H1 (cell line): Measurements from ENCODE around the gene TRMT10B. TPM values are rescaled to one million over a fixed set of nuclear protein-coding genes. Genes with fewer than 3 reads are reported as not detected.

Experiments
- CTCF ChIA-PET: fragments of 300-600 bp; sonication (Branson Sonifier 250); formaldehyde crosslinking; loops from one replicate; lab custom pipeline; 2021; ENCODE audit not compliant: partially characterized antibody; lab: Charles Lee
- POLR2A ChIA-PET: fragments of 300-600 bp; sonication (Branson Sonifier 250); formaldehyde crosslinking; loops from one replicate; lab custom pipeline; 2021; ENCODE audit warnings: inconsistent platforms; ENCODE audit not compliant: partially characterized antibody; lab: Charles Lee
- DNase-seq, 2 experiments: peaks; one replicate each; pipeline versions ENCODE4 v3.0.0 to v3.0.0-alpha.2; 2010 to 2022; ENCODE audit warnings: low spot score in 2 of 2, low read depth in 1 of 2, mixed read lengths in 1 of 2
- FAIRE-seq: peaks from 2 replicates; lab custom pipeline; 2011; peaks lifted over from hg19 to GRCh38; lab: Jason Lieb, UNC
- H2AFZ ChIP-seq: 2 replicates; pipeline ENCODE4 v1.8.1; 2012; ENCODE audit warnings: low read length, inconsistent platforms
- H2AK5ac ChIP-seq: 2 replicates; pipeline ENCODE4 v1.6.1; 2013; ENCODE audit warnings: low read depth, low read length
- H2BK120ac ChIP-seq: replicated peaks from 2 replicates; pipeline ENCODE3; 2013; ENCODE audit warnings: low read depth, low read length, inconsistent platforms
- H2BK12ac ChIP-seq: 2 replicates; pipeline ENCODE4 v1.6.1; 2013; ENCODE audit warnings: low read depth, low read length
- H2BK15ac ChIP-seq: 2 replicates; pipeline ENCODE4 v1.6.1; 2013; ENCODE audit warnings: low read length
- H2BK20ac ChIP-seq: 2 replicates; pipeline ENCODE4 v1.6.1; 2013; ENCODE audit warnings: low read length
- H2BK5ac ChIP-seq: 2 replicates; pipeline ENCODE4 v1.6.1; 2013; ENCODE audit warnings: low read depth, low read length
- H3K14ac ChIP-seq: 2 replicates; pipeline ENCODE4 v1.6.1; 2013; ENCODE audit warnings: inconsistent platforms; ENCODE audit not compliant: insufficient read length
- H3K18ac ChIP-seq: 2 replicates; pipeline ENCODE4 v1.6.1; 2013; ENCODE audit warnings: low read length; ENCODE audit errors: extremely low read depth
- H3K23ac ChIP-seq: 2 replicates; pipeline ENCODE4 v1.6.1; 2013; ENCODE audit warnings: inconsistent platforms; ENCODE audit not compliant: insufficient read length
- H3K23me2 ChIP-seq: 2 replicates; pipeline ENCODE4 v1.6.1; 2013; ENCODE audit warnings: low read depth, low read length
- H3K27ac ChIP-seq: 2 replicates; pipeline ENCODE4 v1.6.1; 2011; ENCODE audit warnings: low read depth, low read length, inconsistent platforms
- H3K27me3 ChIP-seq, 4 experiments: replicated peaks in 1 of 4; 1 replicate in 1 of 4; 2 replicates in 3 of 4; pipeline versions ENCODE4 v1.6.1 to v1.8.1; 2011 to 2013; ENCODE audit warnings: low read length in 3 of 4, mild to moderate bottlenecking in 3 of 4, inconsistent platforms in 2 of 4, mixed read lengths in 2 of 4, moderate library complexity in 1 of 4; ENCODE audit not compliant: control insufficient read depth in 3 of 4, insufficient read depth in 3 of 4; ENCODE audit errors: extremely low read depth in 1 of 4
- H3K36me3 ChIP-seq, 4 experiments: 2 replicates each; pipeline versions ENCODE4 v1.6.1 to v1.8.1; 2011 to 2013; ENCODE audit warnings: mild to moderate bottlenecking in 4 of 4, low read length in 3 of 4, moderate library complexity in 2 of 4, control low read depth in 1 of 4, inconsistent platforms in 1 of 4; ENCODE audit not compliant: insufficient read depth in 4 of 4, control insufficient read depth in 2 of 4
- H3K4ac ChIP-seq: replicated peaks from 2 replicates; pipeline ENCODE3; 2013; ENCODE audit warnings: low read length, low read depth, mixed read lengths, inconsistent platforms; ENCODE audit not compliant: insufficient read length
- H3K4me1 ChIP-seq, 4 experiments: replicated peaks in 1 of 4; 1 replicate in 1 of 4; 2 replicates in 3 of 4; pipeline versions ENCODE4 v1.6.1 to v1.8.1; 2011 to 2013; ENCODE audit warnings: low read length in 3 of 4, inconsistent platforms in 2 of 4, mixed read lengths in 1 of 4; ENCODE audit not compliant: insufficient read depth in 4 of 4, control insufficient read depth in 3 of 4
- H3K4me2 ChIP-seq, 2 experiments: 2 replicates each; pipeline versions ENCODE4 v1.6.1 to v1.8.1; 2011 to 2013; ENCODE audit warnings: low read depth in 2 of 2, low read length in 2 of 2, control low read depth in 1 of 2, inconsistent platforms in 1 of 2, mild to moderate bottlenecking in 1 of 2; ENCODE audit not compliant: insufficient read depth in 1 of 2
- H3K4me3 ChIP-seq, 4 experiments: fragments of 200-600, 300-600 bp in 1 of 4; sonication (generic), shearing (Covaris generic), sonication (Bioruptor Twin) in 1 of 4; 2 replicates each; pipeline versions ENCODE4 v1.5.1 to v1.8.1; 2011 to 2016; ENCODE audit warnings: low read length in 4 of 4, low read depth in 3 of 4, control low read depth in 2 of 4, inconsistent platforms in 2 of 4, mild to moderate bottlenecking in 2 of 4, mixed read lengths in 1 of 4, moderate library complexity in 1 of 4; ENCODE audit not compliant: insufficient read depth in 2 of 4; ENCODE audit errors: extremely low read depth in 1 of 4
- H3K56ac ChIP-seq: replicated peaks from 2 replicates; pipeline ENCODE3; 2013; ENCODE audit warnings: low read depth, mild to moderate bottlenecking, mixed read lengths, low read length, inconsistent platforms; ENCODE audit not compliant: insufficient read length
- H3K79me1 ChIP-seq: 2 replicates; pipeline ENCODE4 v1.6.1; 2013; ENCODE audit warnings: low read depth, low read length, control low read depth
- H3K79me2 ChIP-seq, 2 experiments: 2 replicates each; pipeline versions ENCODE4 v1.6.1 to v1.8.1; 2012 to 2013; ENCODE audit warnings: low read length in 2 of 2, mild to moderate bottlenecking in 2 of 2, inconsistent platforms in 1 of 2; ENCODE audit not compliant: insufficient read depth in 2 of 2, control insufficient read depth in 1 of 2
- H3K9ac ChIP-seq, 4 experiments: replicated peaks in 1 of 4; 1 replicate in 1 of 4; 2 replicates in 3 of 4; pipeline versions ENCODE4 v1.6.1 to v1.8.1; 2011 to 2013; ENCODE audit warnings: low read depth in 3 of 4, low read length in 3 of 4, control low read depth in 2 of 4, mild to moderate bottlenecking in 2 of 4, moderate library complexity in 2 of 4, inconsistent platforms in 1 of 4; ENCODE audit errors: extremely low read depth in 1 of 4
- H3K9me3 ChIP-seq, 2 experiments: 2 replicates each; pipeline versions ENCODE4 v1.6.1 to v1.8.1; 2012 to 2013; ENCODE audit warnings: mild to moderate bottlenecking in 2 of 2, moderate library complexity in 2 of 2, control low read depth in 1 of 2, inconsistent platforms in 1 of 2, low read depth in 1 of 2, low read length in 1 of 2, mixed read lengths in 1 of 2; ENCODE audit not compliant: insufficient read depth in 2 of 2
- H4K20me1 ChIP-seq, 2 experiments: replicated peaks in 1 of 2; 2 replicates each; pipeline versions ENCODE3 to v1.8.1; 2011 to 2013; ENCODE audit warnings: inconsistent platforms in 2 of 2, low read length in 2 of 2, mild to moderate bottlenecking in 1 of 2; ENCODE audit not compliant: insufficient read depth in 2 of 2, control insufficient read depth in 1 of 2
- H4K5ac ChIP-seq: 2 replicates; pipeline ENCODE4 v1.6.1; 2013; ENCODE audit warnings: low read length, low read depth, mixed read lengths, inconsistent platforms; ENCODE audit not compliant: insufficient read length
- H4K8ac ChIP-seq: 2 replicates; pipeline ENCODE4 v1.8.0; 2013; ENCODE audit warnings: mild to moderate bottlenecking, moderate library complexity, low read length, inconsistent platforms; ENCODE audit not compliant: insufficient read depth; ENCODE audit errors: extremely low read depth
- H4K91ac ChIP-seq: replicated peaks from 2 replicates; pipeline ENCODE3; 2013; ENCODE audit warnings: low read length, mixed read lengths, inconsistent platforms; ENCODE audit not compliant: insufficient read length
- BRCA1 ChIP-seq: IDR thresholded peaks from 2 replicates; pipeline ENCODE4 v1.6.1; 2012; ENCODE audit warnings: low read depth, low read length, improper control_type of control experiment
- GTF2F1 ChIP-seq: IDR thresholded peaks from 2 replicates; pipeline ENCODE4 v1.6.1; 2012; ENCODE audit warnings: low read depth, low read length, improper control_type of control experiment, borderline replicate concordance
- JUN ChIP-seq: IDR thresholded peaks from 2 replicates; pipeline ENCODE4 v1.6.1; 2011; ENCODE audit warnings: low read depth, mild to moderate bottlenecking, improper control_type of control experiment, low read length
- KDM1A ChIP-seq: fragments of 200-600, 300-600 bp; sonication (generic); IDR thresholded peaks from 2 replicates; pipeline ENCODE4 v1.7.1; 2016; ENCODE audit warnings: mild to moderate bottlenecking, low read length, borderline replicate concordance
- KDM4A ChIP-seq: IDR thresholded peaks from one replicate; pipeline ENCODE4 v1.7.1; 2012; ENCODE audit warnings: low read depth, mild to moderate bottlenecking, moderate library complexity, low read length, inconsistent platforms; ENCODE audit not compliant: severe bottlenecking
- MAFK ChIP-seq: IDR thresholded peaks from 2 replicates; pipeline ENCODE4 v1.6.1; 2012; ENCODE audit warnings: low read depth, mild to moderate bottlenecking, improper control_type of control experiment, low read length
- MAX ChIP-seq: IDR thresholded peaks from 2 replicates; pipeline ENCODE4 v1.6.1; 2012; ENCODE audit warnings: inconsistent platforms
- PHF8 ChIP-seq: fragments of 200-600 bp; sonication (generic); conservative IDR thresholded peaks from 2 replicates; pipeline ENCODE4 v1.7.1; 2012; ENCODE audit warnings: low read depth, mild to moderate bottlenecking, inconsistent platforms, low read length, moderate library complexity
- POLR2AphosphoS5 ChIP-seq: IDR thresholded peaks from 2 replicates; pipeline ENCODE4 v1.6.1; 2011; ENCODE audit warnings: low read depth, low read length
- SIX5 ChIP-seq: IDR thresholded peaks from 2 replicates; pipeline ENCODE4 v1.6.1; 2011; ENCODE audit warnings: mild to moderate bottlenecking, low read depth, low read length
- SP2 ChIP-seq: IDR thresholded peaks from 2 replicates; pipeline ENCODE4 v1.6.1; 2012; ENCODE audit warnings: mild to moderate bottlenecking, low read length, inconsistent platforms
- TCF12 ChIP-seq: IDR thresholded peaks from 2 replicates; pipeline ENCODE4 v1.6.1; 2011; ENCODE audit warnings: low read depth, mild to moderate bottlenecking, low read length
- ZNF274 ChIP-seq: IDR thresholded peaks from 2 replicates; pipeline ENCODE4 v1.7.0; 2012; ENCODE audit warnings: low read length, borderline replicate concordance; ENCODE audit errors: extremely low read depth
- WGBS, 2 experiments: shearing (Covaris generic) in 1 of 2; methylation state at CpG; one replicate each; pipeline versions ENCODE4 v1.1.6 to v1.1.7; 2013 to 2015; ENCODE audit warnings: low lambda C conversion rate in 2 of 2, mixed read lengths in 2 of 2, inconsistent platforms in 1 of 2, low coverage in 1 of 2, missing lambda C conversion rate in 1 of 2; ENCODE audit not compliant: insufficient replicate concordance in 2 of 2, insufficient coverage in 1 of 2, insufficient read length in 1 of 2; ENCODE audit errors: extremely low coverage in 1 of 2, missing lambda C conversion rate in 1 of 2; 5-methylcytosine and 5-hydroxymethylcytosine counted together
- polyA plus RNA-seq, 7 experiments: library from polyadenylated mRNA; depleted of rRNA in 3 of 7; stranded (reverse) in 5 of 7; unstranded in 2 of 7; fragments of >200 nt in 5 of 7; fragments of 200-250 nt in 2 of 7; gene quantifications; 1 replicate in 5 of 7; 2 replicates in 1 of 7; 4 replicates in 1 of 7; pipeline versions ENCODE4 v1.2.1 to v1.2.3, GENCODE V29; 2011 to 2013; ENCODE audit warnings: missing spikeins in 2 of 7, mixed read lengths in 2 of 7
- total RNA-seq: library from RNA; stranded (reverse); fragmentation: NEBNext Ultra II Directional; extraction: Animal tissue kit (Norgen Biotek cat#: 25700); gene quantifications from 2 replicates; pipeline ENCODE4 v1.2.1, GENCODE V29; 2021

Gene TRMT10B
- total and polyA plus RNA-seq, 2 of the 8 experiments (the other 6 are each of a cell fraction or from before 2014, with no cell fraction given): 2.4 to 4.5 TPM

- WGBS, 2 experiments: 97% methylated on average over 3 of the region's 3 CpGs; no CpG with 5 or more reads in 1 of the 2 experiments
- Histone ChIP-seq H4K5ac (no peak overlapping the region), H3K4me3 (no peak overlapping the region), H3K36me3 (no peaks in the 10 kb centered on the region), H3K79me2 (no peaks in the 10 kb centered on the region), H3K23ac (no peak overlapping the region), H2AFZ (no peak overlapping the region), H4K91ac (no peak overlapping the region), H3K9ac (no peak overlapping the region), H2AK5ac (no peak overlapping the region), H3K9me3 (no peaks in the 10 kb centered on the region), H2BK20ac (no peak overlapping the region), H4K20me1 (no peaks in the 10 kb centered on the region), H2BK5ac (no peak overlapping the region), H3K23me2 (no peaks in the 10 kb centered on the region), H2BK15ac (no peak overlapping the region), H2BK12ac (no peak overlapping the region), H3K14ac (no peak overlapping the region), H3K18ac (no peak overlapping the region), H3K4me2 (no peak overlapping the region), H2BK120ac (no peak overlapping the region), H3K4me1 (no peaks in the 10 kb centered on the region), H3K27ac (no peak overlapping the region), H3K56ac (no peak overlapping the region), H3K79me1 (no peaks in the 10 kb centered on the region), H4K8ac (no peak overlapping the region), H3K27me3 (no peaks in the 10 kb centered on the region), H3K4ac (no peak overlapping the region)
- ChIA-PET POLR2A (interaction anchor here (1.4 kb wide), 1 partner anchor 13 kb away, joined by 3 read pairs; no protein-coding TSS in a partner anchor), CTCF (interaction anchor here (2.3 kb wide), 1 partner anchor 12 kb away, joined by 7 read pairs; no protein-coding TSS in a partner anchor)
- TF ChIP-seq KDM1A (no peak), POLR2AphosphoS5 (no peak), ZNF274 (no peak), MAFK (no peak), JUN (no peak), GTF2F1 (no peak), SIX5 (no peak), MAX (no peak), SP2 (no peak), BRCA1 (no peak), PHF8 (no peak), KDM4A (no peak), TCF12 (no peak)
- FAIRE-seq (no peak), DNase-seq (no peak)
Observed at GRCh38 chr9:37761511-37761910, 7.9 kb downstream of the TRMT10B start.
